HFF-Myc (cell line): ENCODE data around the gene WDR89.

Experiments
- DNase-seq: peaks from one replicate; pipeline ENCODE4 v3.0.0-alpha.2; 2011; ENCODE audit warnings: low read depth; ENCODE audit errors: extremely low read depth
- H3K4me3 ChIP-seq: replicated peaks from 2 replicates; pipeline ENCODE4 v1.5.1; 2011; ENCODE audit warnings: low read depth, mild to moderate bottlenecking, control low read depth, low read length
- CTCF ChIP-seq: IDR thresholded peaks from 2 replicates; pipeline ENCODE4 v1.5.1; 2012; ENCODE audit warnings: mild to moderate bottlenecking, low read depth, low read length, control low read depth; ENCODE audit errors: missing control alignments

Gene WDR89

GRCh38 chr14:63677891-63678379 lies 36.3 kb upstream of the WDR89 start:
- no peak for TF ChIP-seq CTCF
- DNase-seq: peak; percentile 61
- H3K4me3 ChIP-seq: no peak overlapping the region

- DNase-seq: no peak
- no peak overlapping the region for H3K4me3 ChIP-seq
- no peak for TF ChIP-seq CTCF
Observed at GRCh38 chr14:63676615-63677014, 34.9 kb upstream of the WDR89 start.

GRCh38 chr14:63673886-63674497 lies 32.3 kb upstream of the WDR89 start:
- H3K4me3 ChIP-seq: no peak overlapping the region
- DNase-seq: no peak
- TF ChIP-seq CTCF: no peak

GRCh38 chr14:63673255-63673654 lies 31.6 kb upstream of the WDR89 start:
- TF ChIP-seq CTCF: no peak
- no peak for DNase-seq
- no peak overlapping the region for H3K4me3 ChIP-seq

GRCh38 chr14:63672417-63673180 lies 30.9 kb upstream of the WDR89 start:
- peak; percentile 37 for DNase-seq
- no peak overlapping the region for H3K4me3 ChIP-seq
- TF ChIP-seq CTCF: no peak

GRCh38 chr14:63671987-63672386 lies 30.3 kb upstream of the WDR89 start:
- no peak for DNase-seq
- TF ChIP-seq CTCF: no peak
- H3K4me3 ChIP-seq: no peak overlapping the region
